IMR-90 (cell line): ENCODE data around the gene JMJD1C. TPM values are rescaled to one million over a fixed set of nuclear protein-coding genes. Genes with fewer than 3 reads are reported as not detected.

ENCODE experiments used
- ATAC-seq: fragments of 200-7000 bp; cut with Tn5 transposase; 2 replicates; pipeline ENCODE4 v1.9.1; 2020; ENCODE audit warnings: low read depth, mild to moderate bottlenecking, moderate library complexity
- BruUV-seq: library from RNA; stranded (reverse); fragments of 400-500 nt; replicated peaks from 2 replicates; lab custom pipeline; 2021; lab: Mats Ljungman, UMichigan
- CTCF ChIA-PET: fragments of 300-600 bp; formaldehyde crosslinking; extraction: SDS; loops from one replicate; lab custom pipeline; 2021; ENCODE audit warnings: antibody characterized with exemption; lab: Yijun Ruan, JAX
- POLR2A ChIA-PET: fragments of 300-600 bp; sonication (Branson Sonifier 250); formaldehyde crosslinking; loops from one replicate; lab custom pipeline; 2022; ENCODE audit warnings: antibody characterized with exemption; ENCODE audit not compliant: unreplicated experiment; lab: Charles Lee
- DNase-seq: peaks from one replicate; pipeline ENCODE4 v3.0.0; 2013
- H2AFZ ChIP-seq: replicated peaks from 2 replicates; pipeline ENCODE3; 2013; ENCODE audit warnings: low read length, mild to moderate bottlenecking; ENCODE audit not compliant: poor library complexity
- H2AK5ac ChIP-seq: 2 replicates; pipeline ENCODE4 v1.6.1; 2013; ENCODE audit warnings: low read depth, low read length, inconsistent platforms
- H2AK9ac ChIP-seq: replicated peaks from 2 replicates; pipeline ENCODE3; 2013; ENCODE audit warnings: mild to moderate bottlenecking, low read depth, low read length, moderate library complexity; ENCODE audit not compliant: poor library complexity
- H2BK120ac ChIP-seq: 2 replicates; pipeline ENCODE4 v1.6.1; 2013; ENCODE audit warnings: low read depth, low read length, inconsistent platforms
- H2BK15ac ChIP-seq: 3 replicates; pipeline ENCODE4 v1.6.1; 2013; ENCODE audit warnings: low read depth, low read length, inconsistent platforms
- H2BK20ac ChIP-seq: 2 replicates; pipeline ENCODE4 v1.6.1; 2013; ENCODE audit warnings: low read depth, mild to moderate bottlenecking, inconsistent platforms, low read length, moderate library complexity
- H2BK5ac ChIP-seq: 2 replicates; pipeline ENCODE4 v1.6.1; 2013; ENCODE audit warnings: mild to moderate bottlenecking, low read depth, low read length, inconsistent platforms; ENCODE audit not compliant: poor library complexity, severe bottlenecking
- H3K14ac ChIP-seq: replicated peaks from 2 replicates; pipeline ENCODE4 v1.6.1; 2013; ENCODE audit warnings: low read depth, low read length, inconsistent platforms
- H3K18ac ChIP-seq: 2 replicates; pipeline ENCODE4 v1.6.1; 2013; ENCODE audit warnings: low read depth, low read length, control low read depth
- H3K23ac ChIP-seq: 2 replicates; pipeline ENCODE4 v1.6.1; 2013; ENCODE audit warnings: low read depth, low read length, inconsistent platforms
- H3K27ac ChIP-seq: 2 replicates; pipeline ENCODE4 v1.5.1; 2013; ENCODE audit warnings: mild to moderate bottlenecking, control low read depth, low read length; ENCODE audit not compliant: insufficient read depth
- H3K27me3 ChIP-seq: 2 replicates; pipeline ENCODE4 v1.6.1; 2013; ENCODE audit warnings: low read length; ENCODE audit not compliant: control insufficient read depth, insufficient read depth
- H3K36me3 ChIP-seq: 2 replicates; pipeline ENCODE4 v1.6.1; 2013; ENCODE audit warnings: low read length, mixed read lengths; ENCODE audit not compliant: control insufficient read depth, insufficient read depth
- H3K4ac ChIP-seq: 2 replicates; pipeline ENCODE4 v1.6.1; 2013; ENCODE audit warnings: low read depth, low read length, inconsistent platforms
- H3K4me1 ChIP-seq: 2 replicates; pipeline ENCODE4 v1.6.1; 2013; ENCODE audit warnings: low read length, mixed read lengths; ENCODE audit not compliant: control insufficient read depth, insufficient read depth
- H3K4me2 ChIP-seq: 2 replicates; pipeline ENCODE4 v1.6.1; 2013; ENCODE audit warnings: low read depth, mild to moderate bottlenecking, control low read depth, low read length, moderate library complexity
- H3K4me3 ChIP-seq: 2 replicates; pipeline ENCODE4 v1.5.1; 2013; ENCODE audit warnings: low read depth, mild to moderate bottlenecking, control low read depth, low read length, moderate library complexity; ENCODE audit not compliant: insufficient read depth
- H3K56ac ChIP-seq: 2 replicates; pipeline ENCODE4 v1.6.1; 2013; ENCODE audit warnings: low read length, inconsistent platforms; ENCODE audit not compliant: insufficient read depth; ENCODE audit errors: extremely low read depth
- H3K79me1 ChIP-seq, 2 experiments: 2 replicates each; pipeline ENCODE4 v1.6.1; 2013; ENCODE audit warnings: low read length in 2 of 2, inconsistent platforms in 1 of 2, low read depth in 1 of 2
- H3K9ac ChIP-seq: 2 replicates; pipeline ENCODE4 v1.6.1; 2013; ENCODE audit warnings: low read depth, low read length, control low read depth
- H3K9me1 ChIP-seq: 2 replicates; pipeline ENCODE4 v1.6.1; 2013; ENCODE audit warnings: low read length, inconsistent platforms; ENCODE audit not compliant: insufficient read depth
- H3K9me3 ChIP-seq: 2 replicates; pipeline ENCODE4 v1.6.1; 2013; ENCODE audit warnings: low read length; ENCODE audit not compliant: control insufficient read depth, insufficient read depth
- H4K20me1 ChIP-seq: 2 replicates; pipeline ENCODE4 v1.6.1; 2013; ENCODE audit warnings: low read length, inconsistent platforms; ENCODE audit not compliant: insufficient read depth
- H4K5ac ChIP-seq: 2 replicates; pipeline ENCODE4 v1.6.1; 2013; ENCODE audit warnings: mild to moderate bottlenecking, low read depth, low read length, control low read depth
- H4K8ac ChIP-seq, 2 experiments: 2 replicates each; pipeline ENCODE4 v1.6.1; 2013; ENCODE audit warnings: low read depth in 2 of 2, low read length in 2 of 2, control low read depth in 1 of 2, inconsistent platforms in 1 of 2
- H4K91ac ChIP-seq: 2 replicates; pipeline ENCODE4 v1.6.1; 2013; ENCODE audit warnings: low read depth, low read length, inconsistent platforms; ENCODE audit not compliant: insufficient read depth
- BHLHE40 ChIP-seq: fragments of 150-350 bp; IDR thresholded peaks from 2 replicates; pipeline ENCODE4 v1.6.1; 2016; ENCODE audit warnings: mild to moderate bottlenecking, low read depth, low read length
- FOS ChIP-seq: fragments of 150-350 bp; IDR thresholded peaks from 2 replicates; pipeline ENCODE4 v1.6.1; 2016; ENCODE audit warnings: low read depth, low read length
- NFE2L2 ChIP-seq: fragments of 150-350 bp; IDR thresholded peaks from 2 replicates; pipeline ENCODE4 v1.6.1; 2016; ENCODE audit warnings: low read depth, mild to moderate bottlenecking, low read length
- POLR2A ChIP-seq: IDR thresholded peaks from 2 replicates; pipeline ENCODE4 v1.6.1; 2012; ENCODE audit warnings: mild to moderate bottlenecking, low read depth, low read length
- RAD21 ChIP-seq: IDR thresholded peaks from 2 replicates; pipeline ENCODE4 v1.6.1; 2012; ENCODE audit warnings: low read length, improper control_type of control experiment
- WGBS, 2 experiments: methylation state at CpG; one replicate each; pipeline versions ENCODE4 v1.1.5 to v1.1.7; 2013; ENCODE audit warnings: missing lambda C conversion rate in 2 of 2; ENCODE audit not compliant: insufficient read length in 1 of 2; ENCODE audit errors: extremely low coverage in 2 of 2; 5-methylcytosine and 5-hydroxymethylcytosine counted together
- dilution Hi-C: fragments of 300-500 bp; cut with HindIII; formaldehyde crosslinking; loops from one replicate; pipeline ENCODE4 v1.14.3; 2018; ENCODE audit warnings: low sequenced_read_pairs; ENCODE audit not compliant: unreplicated experiment
- in situ Hi-C: fragments of 300-500 bp; cut with MboI; formaldehyde crosslinking; loops from 3 replicates; pipeline ENCODE4 v1.14.3; 2019; ENCODE audit warnings: low sequenced_read_pairs, inconsistent platforms, mixed read lengths
- intact Hi-C: fragments of 100-400 bp; cut with micrococcal nuclease; formaldehyde crosslinking; loops from 2 replicates; pipeline ENCODE4 v1.10.0; 2022
- polyA plus RNA-seq, 3 experiments: library from polyadenylated mRNA; depleted of rRNA; stranded (reverse); fragments of >200 nt; gene quantifications; 2 replicates each; pipeline ENCODE4 v1.2.3, GENCODE V29; 2012; ENCODE audit warnings: low replicate concordance in 1 of 3
- total RNA-seq: library from RNA; depleted of rRNA; stranded (reverse); fragments of >200 nt; gene quantifications from 2 replicates; pipeline ENCODE4 v1.2.3, GENCODE V29; 2012
- TF ChIP-seq, protein P1 (sequence below): fragments of 150-350 bp; IDR thresholded peaks from 2 replicates; pipeline ENCODE4 v1.6.1; 2017; ENCODE audit warnings: mild to moderate bottlenecking, antibody characterized with exemption, low read length, low read depth
- TF ChIP-seq, protein P2 (sequence below): fragments of 150-350 bp; IDR thresholded peaks from 2 replicates; pipeline ENCODE4 v1.6.1; 2016; ENCODE audit warnings: low read depth, mild to moderate bottlenecking, low read length, moderate library complexity, borderline replicate concordance

Gene JMJD1C
- total and polyA plus RNA-seq, 2 of the 4 experiments (the other 2 are of a cell fraction): 15.6 to 96.8 TPM

DNA sequence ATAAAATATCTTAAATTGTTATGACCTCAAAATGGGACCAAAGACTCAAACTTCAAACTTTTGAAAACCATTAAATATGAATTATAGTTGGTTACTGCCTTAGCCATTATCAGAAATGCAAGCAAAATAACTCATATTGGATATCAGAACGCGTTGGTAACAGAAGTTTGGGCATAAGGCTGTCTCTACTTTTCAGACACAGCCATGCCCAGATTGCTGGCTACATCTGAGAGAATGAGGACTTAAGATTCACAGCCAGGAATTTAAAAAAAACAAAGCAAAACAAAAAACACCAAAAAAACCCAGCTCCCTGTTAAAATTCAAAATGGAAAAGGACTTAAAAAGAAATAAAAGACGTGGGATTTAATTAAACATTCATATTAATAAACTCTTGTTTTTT lies 161.6 kb downstream of the JMJD1C start:
- Histone ChIP-seq H3K79me1 (peaks cover 20 to 49% of the 10 kb centered on the region in 2 experiments), H2AK5ac (no peak overlapping the region), H2AK9ac (no peak overlapping the region), H3K4ac (no peak overlapping the region), H3K18ac (no peak overlapping the region), H4K20me1 (peaks cover 7% of the 10 kb centered on the region; the same call in 1 of the 2 replicates), H3K56ac (no peak overlapping the region), H3K9ac (no peak overlapping the region), H3K27me3 (no peaks in the 10 kb centered on the region), H3K36me3 (no peaks in the 10 kb centered on the region; the same call in 1 of the 2 replicates), H4K5ac (no peak overlapping the region), H3K23ac (no peak overlapping the region), H2BK15ac (no peak overlapping the region), H4K8ac (no peak overlapping the region), H3K4me1 (no peaks in the 10 kb centered on the region), H3K27ac (no peak overlapping the region), H2BK5ac (no peak overlapping the region), H3K9me3 (no peaks in the 10 kb centered on the region), H4K91ac (no peak overlapping the region), H2AFZ (no peak overlapping the region), H3K14ac (no peak overlapping the region), H3K4me2 (no peak overlapping the region), H3K9me1 (peaks cover 5% of the 10 kb centered on the region; the same call in 1 of the 2 replicates), H3K4me3 (no peak overlapping the region), H2BK120ac (no peak overlapping the region), H2BK20ac (no peak overlapping the region)
- no peak for ATAC-seq
- ChIA-PET CTCF (no interaction called here), POLR2A (no interaction called here)
- intact Hi-C loops: no loop called here
- no TSS peak for BruUV-seq
- no peak for DNase-seq
- dilution Hi-C loops: no loop called here
- TF ChIP-seq NFE2L2 (no peak), BHLHE40 (no peak), FOS (no peak), RAD21 (no peak), POLR2A (no peak)
- TF ChIP-seq, protein P1, sequence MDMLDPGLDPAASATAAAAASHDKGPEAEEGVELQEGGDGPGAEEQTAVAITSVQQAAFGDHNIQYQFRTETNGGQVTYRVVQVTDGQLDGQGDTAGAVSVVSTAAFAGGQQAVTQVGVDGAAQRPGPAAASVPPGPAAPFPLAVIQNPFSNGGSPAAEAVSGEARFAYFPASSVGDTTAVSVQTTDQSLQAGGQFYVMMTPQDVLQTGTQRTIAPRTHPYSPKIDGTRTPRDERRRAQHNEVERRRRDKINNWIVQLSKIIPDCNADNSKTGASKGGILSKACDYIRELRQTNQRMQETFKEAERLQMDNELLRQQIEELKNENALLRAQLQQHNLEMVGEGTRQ: no peak
- TF ChIP-seq, protein P2, sequence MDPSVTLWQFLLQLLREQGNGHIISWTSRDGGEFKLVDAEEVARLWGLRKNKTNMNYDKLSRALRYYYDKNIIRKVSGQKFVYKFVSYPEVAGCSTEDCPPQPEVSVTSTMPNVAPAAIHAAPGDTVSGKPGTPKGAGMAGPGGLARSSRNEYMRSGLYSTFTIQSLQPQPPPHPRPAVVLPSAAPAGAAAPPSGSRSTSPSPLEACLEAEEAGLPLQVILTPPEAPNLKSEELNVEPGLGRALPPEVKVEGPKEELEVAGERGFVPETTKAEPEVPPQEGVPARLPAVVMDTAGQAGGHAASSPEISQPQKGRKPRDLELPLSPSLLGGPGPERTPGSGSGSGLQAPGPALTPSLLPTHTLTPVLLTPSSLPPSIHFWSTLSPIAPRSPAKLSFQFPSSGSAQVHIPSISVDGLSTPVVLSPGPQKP: no peak
- WGBS, 2 experiments: no CpG with 5 or more reads among the region's 3 CpGs
- in situ Hi-C loops: no loop called here
